Fibroblast of the aortic adventitia (primary cell): Measurements from ENCODE around the gene TTC6. TPM values are rescaled to one million over a fixed set of nuclear protein-coding genes. Genes with fewer than 3 reads are reported as not detected.

Experiments
- DNase-seq: peaks from one replicate; pipeline ENCODE4 v3.0.0-alpha.2; 2010; ENCODE audit warnings: low read depth
- H3K4me3 ChIP-seq: 2 replicates; pipeline ENCODE4 v1.5.1; 2011; ENCODE audit warnings: low read depth, mild to moderate bottlenecking, control low read depth, low read length, moderate library complexity
- CTCF ChIP-seq: IDR thresholded peaks from 2 replicates; pipeline ENCODE4 v1.5.1; 2011; ENCODE audit warnings: mild to moderate bottlenecking, low read length, control low read depth, inconsistent platforms; ENCODE audit not compliant: insufficient read depth
- total RNA-seq: library from RNA; depleted of rRNA; stranded (reverse); fragments of >200 nt; gene quantifications from 2 replicates; pipeline ENCODE4 v1.2.3, GENCODE V29; 2012; ENCODE audit warnings: low replicate concordance

Gene TTC6
- total RNA-seq, 1 donor: 0.36 TPM

GRCh38 chr14:37585971-37586796, 9.2 kb upstream of the TTC6 start:
- no peak for DNase-seq
- TF ChIP-seq CTCF: no peak
- no peak overlapping the region for H3K4me3 ChIP-seq

GRCh38 chr14:37586797-37587130, 8.7 kb upstream of the TTC6 start:
- no peak for TF ChIP-seq CTCF
- DNase-seq: no peak
- H3K4me3 ChIP-seq: no peak overlapping the region

- no peak for DNase-seq
- no peak overlapping the region for H3K4me3 ChIP-seq
- TF ChIP-seq CTCF: no peak
These were observed 8.2 kb upstream of the TTC6 start for GRCh38 chr14:37587131-37587803.

GRCh38 chr14:37587881-37588666, 7.4 kb upstream of the TTC6 start:
- no peak overlapping the region for H3K4me3 ChIP-seq
- no peak for DNase-seq
- no peak for TF ChIP-seq CTCF

GRCh38 chr14:37588667-37588955, 6.8 kb upstream of the TTC6 start:
- DNase-seq: no peak
- no peak overlapping the region for H3K4me3 ChIP-seq
- TF ChIP-seq CTCF: no peak

- no peak for TF ChIP-seq CTCF
- no peak overlapping the region for H3K4me3 ChIP-seq
- DNase-seq: no peak
These were observed 6.3 kb upstream of the TTC6 start for GRCh38 chr14:37588956-37589714.
